Measurements from ENCODE around the gene NANOS2.

The NANOS2 gene

DNA sequence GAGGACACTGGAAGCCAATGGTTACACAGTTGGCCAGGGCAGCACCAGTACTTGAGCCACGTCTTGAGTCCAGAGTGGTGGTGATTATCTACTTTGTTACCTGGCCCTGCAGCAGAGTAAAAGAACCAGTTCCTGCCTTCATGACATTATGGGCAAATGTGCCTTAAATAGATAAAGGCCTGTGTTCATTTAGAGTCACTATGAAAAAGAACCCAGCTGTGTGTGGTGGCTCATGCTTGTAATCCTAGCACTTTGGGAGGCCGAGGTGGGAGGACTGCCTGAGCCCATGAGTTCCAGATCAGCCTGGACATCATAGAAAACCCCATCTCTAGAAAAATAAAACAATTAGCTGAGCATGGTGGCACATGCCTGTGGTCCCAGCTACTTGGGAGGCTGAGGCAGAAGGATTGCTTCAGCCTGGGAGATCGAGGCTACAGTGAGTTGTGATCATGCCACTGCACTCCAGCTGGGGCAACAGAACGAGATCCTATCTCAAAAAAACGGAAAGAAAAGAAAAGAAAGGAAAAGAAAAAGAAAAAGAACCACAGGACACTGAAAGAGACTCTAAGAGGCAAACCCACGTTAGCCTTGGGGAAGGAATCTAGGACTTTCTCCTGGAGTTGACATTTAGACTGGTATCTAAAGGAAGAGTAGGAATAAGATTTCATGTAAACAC is 25.2 kb downstream of the NANOS2 start:
- Histone ChIP-seq H3K4me1 (ENCODE audit: insufficient read depth, low read length) (no peaks in the 10 kb centered on the region), H3K9me3 (ENCODE audit: insufficient read depth, low read depth, low read length) (no peaks in the 10 kb centered on the region), H3K9ac (ENCODE audit: low read depth, low read length) (no peak overlapping the region), H3K4me3 (ENCODE audit: low read length) (no peak overlapping the region), H3K36me3 (ENCODE audit: insufficient read depth, low read depth, low read length) (no peaks in the 10 kb centered on the region), H3K27ac (ENCODE audit: low read length) (no peak overlapping the region), H3K27me3 (ENCODE audit: insufficient read depth, low read length) (no peaks in the 10 kb centered on the region)

DNA sequence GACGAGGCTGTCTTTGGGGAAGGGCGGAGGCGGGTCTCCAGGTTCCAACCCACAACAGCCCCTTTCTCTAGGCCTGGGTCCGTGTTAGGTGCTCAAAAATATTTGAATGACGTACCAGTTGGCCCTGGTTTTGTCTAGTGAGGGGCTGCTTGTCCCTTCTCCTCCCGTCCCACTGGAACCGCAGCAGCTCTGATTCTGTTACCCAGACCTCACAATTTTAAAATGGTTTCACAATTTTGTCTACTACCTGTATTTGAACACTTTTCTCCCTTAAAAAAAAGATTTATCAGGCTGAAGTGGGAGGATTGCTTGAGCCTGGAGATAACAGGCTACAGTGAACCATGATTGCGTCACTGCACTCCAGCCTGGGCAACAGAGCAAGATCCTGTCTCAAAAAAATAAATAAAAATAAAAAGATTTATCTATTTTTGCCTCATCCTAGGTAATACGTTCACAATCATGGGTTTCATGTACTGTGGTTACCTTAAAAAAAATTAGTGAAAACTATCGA is 27.3 kb downstream of the NANOS2 start:
- H3K9me3 ChIP-seq (ENCODE audit: insufficient read depth, low read depth, low read length): no peaks in the 10 kb centered on the region
- no peaks in the 10 kb centered on the region for H3K27me3 ChIP-seq (ENCODE audit: insufficient read depth, low read length)
- H3K36me3 ChIP-seq (ENCODE audit: insufficient read depth, low read depth, low read length): no peaks in the 10 kb centered on the region
- H3K9ac ChIP-seq (ENCODE audit: low read depth, low read length): peak overlapping the region; percentile 90; the same call in 1 of the 2 replicates
- H3K27ac ChIP-seq (ENCODE audit: low read length): peak overlapping the region; percentile 89
- H3K4me3 ChIP-seq (ENCODE audit: low read length): peak overlapping the region; percentile 81
- peaks cover 2% of the 10 kb centered on the region; the same call in 1 of the 2 replicates for H3K4me1 ChIP-seq (ENCODE audit: insufficient read depth, low read length)

DNA sequence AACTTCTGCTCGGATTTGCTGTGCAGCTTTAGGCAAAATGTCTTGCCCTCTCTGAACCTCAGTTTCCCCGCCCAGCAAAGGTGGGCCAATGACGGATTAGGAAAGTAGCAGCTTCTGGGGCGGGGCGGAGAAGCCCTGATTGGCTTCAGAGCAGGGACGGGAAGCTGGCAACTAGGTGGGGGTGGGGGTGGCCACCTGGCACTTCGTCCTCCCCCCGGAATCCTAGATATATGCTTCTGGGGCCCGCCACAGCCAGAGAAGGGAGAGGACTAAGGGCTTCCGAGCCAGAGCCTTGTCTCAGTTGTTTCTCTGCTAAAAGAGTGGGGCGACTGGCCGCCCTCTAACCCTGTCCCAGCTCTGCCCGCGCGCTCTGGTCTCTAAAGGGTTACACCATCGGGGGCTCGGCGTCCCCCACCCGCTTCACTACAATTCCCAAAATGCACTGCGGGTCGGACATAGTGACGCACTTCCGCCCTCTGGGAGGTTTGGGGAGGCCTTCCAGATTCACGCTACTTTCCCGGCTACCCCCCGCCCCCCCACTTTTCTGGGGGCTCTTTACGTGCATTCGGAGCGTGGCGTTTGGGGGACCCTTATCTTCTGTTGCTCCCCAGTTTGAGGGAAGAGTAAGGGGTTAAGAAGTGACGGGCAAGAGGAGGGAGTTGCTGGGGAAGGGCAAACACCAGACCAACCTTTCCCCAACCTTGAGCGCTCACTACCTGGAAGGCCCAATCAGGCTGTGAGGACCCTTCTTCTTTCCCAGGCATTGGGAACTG is 28.0 kb downstream of the NANOS2 start:
- Histone ChIP-seq H3K36me3 (ENCODE audit: insufficient read depth, low read depth, low read length) (no peaks in the 10 kb centered on the region), H3K9ac (ENCODE audit: low read depth, low read length) (peak overlapping the region; percentile 90), H3K27ac (ENCODE audit: low read length) (peak overlapping the region; percentile 89)

DNA sequence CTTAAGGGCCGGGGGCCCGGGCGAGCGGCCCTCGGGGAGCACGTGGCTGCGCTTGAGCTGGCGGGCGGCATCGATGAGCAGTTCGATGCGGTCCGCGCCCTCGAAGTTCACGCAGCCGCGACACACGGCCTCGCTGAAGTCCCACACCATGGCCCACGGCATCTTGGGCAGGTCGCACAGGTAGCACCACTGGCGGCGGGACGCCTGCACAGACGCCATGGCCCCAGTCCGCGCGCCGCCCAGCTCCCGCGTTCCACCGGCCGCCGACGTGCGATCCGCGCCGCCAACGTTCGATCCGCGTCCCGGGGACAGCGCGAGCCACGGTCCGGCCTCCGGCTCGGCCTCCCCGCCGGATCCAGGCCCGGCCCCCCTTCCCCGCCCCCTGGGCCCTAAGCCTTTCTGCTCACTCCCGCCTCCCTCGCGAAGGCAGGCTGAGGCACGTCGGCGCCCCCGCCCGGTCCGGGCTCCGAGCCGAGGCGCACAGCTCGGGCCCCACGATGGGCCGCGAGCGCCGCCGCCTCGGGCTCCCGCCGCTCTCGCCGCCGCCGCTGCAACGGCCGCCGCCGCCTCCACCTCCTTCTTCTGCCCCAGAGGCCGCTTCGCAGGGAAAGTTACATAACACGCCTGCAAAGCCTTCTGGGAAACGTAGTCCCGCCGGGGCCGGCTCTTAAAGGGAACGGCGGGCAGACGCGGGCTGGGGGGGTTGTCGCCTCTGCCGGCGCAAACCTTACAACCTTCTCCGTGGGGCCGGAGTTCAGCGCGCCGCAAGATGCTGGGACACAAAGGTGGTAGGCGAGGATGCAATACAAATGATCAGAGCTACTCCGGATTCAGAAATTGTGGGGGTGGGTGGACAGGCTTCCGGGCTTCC is 28.8 kb downstream of the NANOS2 start, which contains the start of gene IRF2BP1:
TSS of gene IRF2BP1 (minus strand) at position 586 of the 871 bp plus-strand sequence. CDS start at position 219, 367 bp downstream.
- H3K9me3 ChIP-seq (ENCODE audit: insufficient read depth, low read depth, low read length): no peaks in the 10 kb centered on the region
- H3K27ac ChIP-seq (ENCODE audit: low read length): peak within 1 kb of the TSS; percentile 89
- H3K4me1 ChIP-seq (ENCODE audit: insufficient read depth, low read length): peaks cover 15% of the 10 kb centered on the region; the same call in 1 of the 2 replicates
- H3K36me3 ChIP-seq (ENCODE audit: insufficient read depth, low read depth, low read length): no peaks in the 10 kb centered on the region
- peak within 1 kb of the TSS; percentile 81 for H3K4me3 ChIP-seq (ENCODE audit: low read length)
- H3K27me3 ChIP-seq (ENCODE audit: insufficient read depth, low read length): no peaks in the 10 kb centered on the region
- H3K9ac ChIP-seq (ENCODE audit: low read depth, low read length): peak within 1 kb of the TSS; percentile 90

More for the DNA sequence above, 28.0 kb downstream of the NANOS2 start:
- Histone ChIP-seq H3K4me1 (ENCODE audit: insufficient read depth, low read length) (peaks cover 9% of the 10 kb centered on the region; the same call in 1 of the 2 replicates), H3K4me3 (ENCODE audit: low read length) (peak overlapping the region; percentile 81), H3K27me3 (ENCODE audit: insufficient read depth, low read length) (no peaks in the 10 kb centered on the region), H3K9me3 (ENCODE audit: insufficient read depth, low read depth, low read length) (no peaks in the 10 kb centered on the region)

DNA sequence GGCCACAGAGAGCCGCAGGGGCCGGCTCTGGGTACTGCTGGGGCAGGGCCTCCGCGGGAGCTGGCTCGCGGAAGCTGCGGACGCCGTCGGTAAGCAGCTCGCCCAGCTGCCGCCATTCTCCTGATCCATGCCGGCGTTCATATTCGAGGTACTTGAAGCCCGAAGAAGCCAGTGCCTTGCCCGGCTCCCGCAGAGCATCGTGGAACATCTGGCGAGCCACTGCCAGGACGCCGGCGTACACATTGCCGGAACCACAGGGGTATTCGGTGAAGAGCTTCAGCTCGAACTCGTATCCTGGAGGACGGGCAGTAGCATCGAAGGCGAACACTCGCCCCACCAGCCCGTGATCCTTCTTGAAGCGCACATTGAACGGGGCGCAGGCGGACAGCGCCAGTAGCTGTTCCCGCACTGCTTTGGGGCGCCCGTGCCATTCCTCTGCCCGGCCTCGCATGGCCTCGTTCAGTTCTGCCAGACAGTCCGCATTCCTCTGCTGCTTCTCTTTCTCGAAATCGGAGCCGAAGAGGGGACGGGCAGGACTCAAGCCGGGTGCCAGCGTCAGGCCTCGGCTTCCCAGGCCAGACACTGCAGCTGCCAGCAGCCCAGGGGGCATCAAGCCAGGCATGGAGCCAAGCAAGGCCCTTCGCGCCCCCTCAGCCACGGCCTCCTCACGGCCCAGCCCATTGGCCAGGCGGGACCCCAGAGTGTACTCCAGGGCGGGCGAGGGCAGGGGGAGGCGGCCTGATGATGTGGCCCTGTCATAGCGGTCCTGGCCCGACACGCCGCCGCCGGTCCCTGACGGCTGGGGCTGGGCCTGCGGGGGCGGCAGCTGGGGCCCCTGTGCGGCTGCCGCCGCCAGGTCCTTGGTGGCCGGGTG is 29.7 kb downstream of the NANOS2 start:
- no peak overlapping the region for H3K27ac ChIP-seq (ENCODE audit: low read length)
- H3K4me1 ChIP-seq (ENCODE audit: insufficient read depth, low read length): peaks cover 15% of the 10 kb centered on the region; the same call in 1 of the 2 replicates
- H3K9ac ChIP-seq (ENCODE audit: low read depth, low read length): peak overlapping the region; percentile 90; the same call in 1 of the 2 replicates

DNA sequence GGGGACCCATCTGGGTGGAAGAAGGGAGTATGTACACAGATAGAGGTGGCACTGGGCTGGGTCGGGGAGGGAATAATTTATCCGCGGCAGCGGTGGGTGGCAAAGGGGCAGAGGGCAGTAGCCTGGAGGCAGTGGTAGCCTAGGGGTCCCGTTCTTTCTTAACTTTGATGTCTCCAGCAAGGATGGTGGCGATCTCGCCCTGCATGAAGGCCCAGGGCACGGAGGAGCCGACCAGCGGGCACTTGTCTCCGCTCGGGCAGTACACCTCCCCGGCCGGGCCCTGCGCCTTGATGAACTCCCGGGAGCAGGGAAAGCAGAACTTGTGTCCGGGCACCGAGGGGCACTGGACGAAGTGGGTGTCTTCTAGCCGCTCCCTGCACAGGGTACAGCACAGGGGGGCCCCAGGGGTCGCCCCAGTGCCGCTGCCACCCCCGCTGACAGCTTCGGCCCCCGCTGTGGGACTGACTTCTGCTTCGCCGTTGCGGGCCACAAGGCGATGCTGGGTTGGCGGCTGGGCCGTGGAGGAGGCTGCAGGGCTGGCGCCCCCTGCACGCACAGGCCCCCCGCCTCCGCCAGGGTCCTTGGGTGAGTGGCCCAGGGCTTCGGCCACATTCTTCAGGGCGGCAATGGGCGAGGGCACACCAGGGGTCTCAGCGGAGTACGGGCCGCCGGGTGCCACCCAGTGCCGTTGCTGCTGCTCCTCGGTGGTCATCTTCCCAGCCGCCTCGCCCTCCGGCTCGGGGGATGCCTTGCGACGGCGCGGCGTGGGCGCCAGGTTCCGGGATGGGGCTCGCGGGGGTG is 30.5 kb downstream of the NANOS2 start:
- Histone ChIP-seq H3K4me3 (ENCODE audit: low read length) (no peak overlapping the region), H3K27ac (ENCODE audit: low read length) (no peak overlapping the region), H3K9ac (ENCODE audit: low read depth, low read length) (no peak overlapping the region)

More for the DNA sequence above, 29.7 kb downstream of the NANOS2 start:
- Histone ChIP-seq H3K36me3 (ENCODE audit: insufficient read depth, low read depth, low read length) (no peaks in the 10 kb centered on the region), H3K27me3 (ENCODE audit: insufficient read depth, low read length) (no peaks in the 10 kb centered on the region), H3K4me3 (ENCODE audit: low read length) (peak overlapping the region; percentile 81; the same call in 1 of the 2 replicates), H3K9me3 (ENCODE audit: insufficient read depth, low read depth, low read length) (no peaks in the 10 kb centered on the region)

DNA sequence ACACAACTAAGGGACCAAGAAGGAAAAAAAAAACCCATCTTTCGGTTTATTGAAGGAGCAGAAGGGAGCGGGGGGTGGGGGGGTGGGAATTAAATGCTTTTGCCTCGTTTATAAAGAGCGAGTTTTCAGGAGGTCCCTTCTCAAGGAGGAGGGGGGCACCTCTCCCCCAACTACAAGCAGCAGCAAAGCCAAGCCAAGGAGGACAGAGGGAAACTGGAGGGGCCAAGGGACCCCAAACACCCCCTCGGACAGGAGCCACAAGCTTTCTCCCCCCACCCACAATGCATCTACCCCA is 31.0 kb downstream of the NANOS2 start:
- H3K36me3 ChIP-seq (ENCODE audit: insufficient read depth, low read depth, low read length): no peaks in the 10 kb centered on the region
- H3K4me3 ChIP-seq (ENCODE audit: low read length): no peak overlapping the region
- H3K27me3 ChIP-seq (ENCODE audit: insufficient read depth, low read length): no peaks in the 10 kb centered on the region
- H3K9me3 ChIP-seq (ENCODE audit: insufficient read depth, low read depth, low read length): no peaks in the 10 kb centered on the region
- H3K9ac ChIP-seq (ENCODE audit: low read depth, low read length): no peak overlapping the region
- H3K27ac ChIP-seq (ENCODE audit: low read length): no peak overlapping the region
- peaks cover 15% of the 10 kb centered on the region; the same call in 1 of the 2 replicates for H3K4me1 ChIP-seq (ENCODE audit: insufficient read depth, low read length)

More for the DNA sequence above, 30.5 kb downstream of the NANOS2 start:
- peaks cover 15% of the 10 kb centered on the region; the same call in 1 of the 2 replicates for H3K4me1 ChIP-seq (ENCODE audit: insufficient read depth, low read length)
- no peaks in the 10 kb centered on the region for H3K36me3 ChIP-seq (ENCODE audit: insufficient read depth, low read depth, low read length)
- H3K9me3 ChIP-seq (ENCODE audit: insufficient read depth, low read depth, low read length): no peaks in the 10 kb centered on the region
- no peaks in the 10 kb centered on the region for H3K27me3 ChIP-seq (ENCODE audit: insufficient read depth, low read length)

DNA sequence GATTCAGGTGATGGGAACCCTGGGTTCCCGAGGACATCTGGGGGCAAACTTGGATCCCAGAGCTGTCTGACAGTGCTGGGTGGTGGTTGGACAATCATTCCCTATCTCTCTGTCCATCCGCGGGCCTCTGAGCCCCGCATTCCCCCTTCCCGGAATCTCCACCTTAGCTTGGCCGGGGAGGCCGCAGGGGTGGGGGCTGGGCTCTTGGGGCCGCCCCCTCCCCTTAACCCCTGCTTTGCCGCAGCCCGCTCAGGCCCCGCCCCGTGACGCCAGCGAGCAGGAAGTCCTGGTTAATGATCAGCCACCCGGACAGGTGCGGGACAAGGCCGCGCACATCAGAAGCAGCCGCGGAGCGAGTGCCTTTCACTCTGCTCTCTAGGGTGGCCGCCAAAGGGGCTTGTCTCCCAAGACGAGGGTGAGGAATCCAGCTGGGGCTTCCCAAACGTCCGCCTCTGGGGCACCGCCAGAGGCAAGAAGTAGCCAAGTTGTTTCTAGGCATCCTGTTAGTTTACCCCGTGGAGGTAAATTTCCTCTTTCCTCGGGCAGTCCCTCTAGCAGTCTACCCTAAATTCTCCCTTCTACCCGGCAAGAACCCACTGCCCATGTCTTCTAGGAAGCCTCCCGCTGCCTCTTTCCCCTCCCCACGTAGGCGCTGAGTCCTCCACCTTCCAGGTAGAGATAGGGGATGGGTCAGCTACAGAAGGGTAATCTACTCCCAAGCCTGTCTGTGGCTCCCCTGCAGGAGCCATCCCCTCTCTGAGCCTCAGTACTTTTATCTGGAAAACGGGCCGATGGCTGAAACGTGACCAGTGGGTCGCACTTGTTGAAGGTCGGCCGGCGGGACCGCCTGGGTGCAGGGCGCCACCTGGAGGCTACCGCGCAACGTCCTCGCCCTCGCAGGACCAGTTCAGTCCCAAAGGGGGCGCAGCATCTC is 31.7 kb downstream of the NANOS2 start:
- Histone ChIP-seq H3K36me3 (ENCODE audit: insufficient read depth, low read depth, low read length) (no peaks in the 10 kb centered on the region), H3K9me3 (ENCODE audit: insufficient read depth, low read depth, low read length) (no peaks in the 10 kb centered on the region), H3K27ac (ENCODE audit: low read length) (peak overlapping the region; percentile 69), H3K4me3 (ENCODE audit: low read length) (peak overlapping the region; percentile 65), H3K27me3 (ENCODE audit: insufficient read depth, low read length) (no peaks in the 10 kb centered on the region), H3K9ac (ENCODE audit: low read depth, low read length) (peak overlapping the region; percentile 81; the same call in 1 of the 2 replicates), H3K4me1 (ENCODE audit: insufficient read depth, low read length) (peaks cover 15% of the 10 kb centered on the region; the same call in 1 of the 2 replicates)

DNA sequence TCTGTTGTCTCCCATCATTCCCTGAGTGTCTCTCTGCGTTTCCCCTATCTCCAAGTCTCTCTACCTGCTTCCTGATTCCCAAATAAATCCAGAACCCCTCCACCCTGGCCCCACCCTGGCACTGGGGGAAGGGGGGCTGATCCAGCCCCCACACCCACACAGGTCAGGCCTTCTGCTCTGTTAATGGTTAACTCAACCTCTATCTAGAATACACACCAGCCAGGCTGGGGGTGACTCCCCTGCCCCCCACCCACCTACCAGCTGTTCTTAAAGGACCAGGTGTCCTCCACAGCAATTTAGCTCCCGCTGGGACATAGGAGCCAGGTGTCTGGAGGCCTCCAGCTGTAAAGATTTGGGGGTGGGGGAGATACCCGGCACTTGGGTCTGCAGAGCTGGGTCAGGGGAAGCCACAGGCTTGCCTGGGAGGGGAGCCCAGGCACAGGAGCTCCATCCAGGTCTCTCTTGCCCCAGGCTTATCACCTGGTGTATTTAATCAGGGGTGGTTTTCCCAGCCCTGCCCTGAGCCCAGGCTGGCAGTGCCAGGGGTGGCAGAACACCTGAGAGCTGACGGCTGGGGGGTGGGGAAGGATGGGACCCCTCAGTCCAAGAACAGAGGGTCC is 32.6 kb downstream of the NANOS2 start:
- Histone ChIP-seq H3K36me3 (ENCODE audit: insufficient read depth, low read depth, low read length) (no peaks in the 10 kb centered on the region), H3K4me3 (ENCODE audit: low read length) (peak overlapping the region; percentile 65), H3K4me1 (ENCODE audit: insufficient read depth, low read length) (peaks cover 15% of the 10 kb centered on the region; the same call in 1 of the 2 replicates), H3K9ac (ENCODE audit: low read depth, low read length) (peak overlapping the region; percentile 81; the same call in 1 of the 2 replicates), H3K9me3 (ENCODE audit: insufficient read depth, low read depth, low read length) (no peaks in the 10 kb centered on the region), H3K27me3 (ENCODE audit: insufficient read depth, low read length) (no peaks in the 10 kb centered on the region), H3K27ac (ENCODE audit: low read length) (peak overlapping the region; percentile 69)

Data from iPS-20b (cell line).